HG03354 (cell line): ENCODE data around the gene COA8.

Source experiments
- ATAC-seq: cut with Tn5 transposase; IDR thresholded peaks from one replicate; pipeline ENCODE4 v1.9.1; 2021; ENCODE audit warnings: mild to moderate bottlenecking; ENCODE audit not compliant: unreplicated experiment, poor library complexity, severe bottlenecking

COA8 gene

DNA sequence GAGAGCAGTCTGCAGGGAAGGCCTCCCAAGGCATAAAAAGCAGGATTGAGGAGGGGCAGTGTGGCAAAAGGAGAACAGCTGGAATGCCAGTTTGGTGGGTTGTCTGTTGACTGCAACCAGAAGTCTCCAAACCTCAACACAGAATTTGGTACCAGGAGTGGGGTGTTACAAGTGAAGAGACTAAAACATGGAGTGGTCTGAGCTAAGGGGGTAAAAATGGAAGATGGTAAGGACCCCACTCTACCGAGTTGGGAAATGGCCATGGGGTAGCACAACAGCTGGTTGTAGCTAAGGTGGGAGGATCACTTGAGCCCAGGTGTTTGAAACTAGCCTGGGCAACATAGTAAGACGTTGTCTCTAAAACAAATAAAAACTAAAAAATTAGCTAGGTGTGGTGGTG lies 48.5 kb downstream of the COA8 start:
- no peak for ATAC-seq

DNA sequence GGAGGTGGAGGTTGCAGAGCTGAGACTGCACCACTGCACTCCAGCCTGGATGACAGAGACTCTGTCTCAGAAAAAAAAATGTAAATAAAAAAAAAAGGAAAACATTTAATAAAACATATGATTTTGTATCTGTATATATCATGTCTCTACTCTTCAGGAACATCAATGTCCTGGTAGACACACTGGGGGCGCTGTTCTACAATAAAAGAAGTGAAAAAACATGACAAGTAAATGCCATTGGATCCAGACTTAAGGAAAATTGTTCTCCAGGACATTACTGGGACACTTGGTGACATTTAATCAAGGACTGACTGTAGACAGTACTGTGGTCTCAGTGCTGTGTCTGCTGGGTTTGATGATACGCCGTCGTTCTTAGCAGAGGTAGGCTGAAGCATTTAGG lies 50.8 kb downstream of the COA8 start:
- ATAC-seq: no peak

DNA sequence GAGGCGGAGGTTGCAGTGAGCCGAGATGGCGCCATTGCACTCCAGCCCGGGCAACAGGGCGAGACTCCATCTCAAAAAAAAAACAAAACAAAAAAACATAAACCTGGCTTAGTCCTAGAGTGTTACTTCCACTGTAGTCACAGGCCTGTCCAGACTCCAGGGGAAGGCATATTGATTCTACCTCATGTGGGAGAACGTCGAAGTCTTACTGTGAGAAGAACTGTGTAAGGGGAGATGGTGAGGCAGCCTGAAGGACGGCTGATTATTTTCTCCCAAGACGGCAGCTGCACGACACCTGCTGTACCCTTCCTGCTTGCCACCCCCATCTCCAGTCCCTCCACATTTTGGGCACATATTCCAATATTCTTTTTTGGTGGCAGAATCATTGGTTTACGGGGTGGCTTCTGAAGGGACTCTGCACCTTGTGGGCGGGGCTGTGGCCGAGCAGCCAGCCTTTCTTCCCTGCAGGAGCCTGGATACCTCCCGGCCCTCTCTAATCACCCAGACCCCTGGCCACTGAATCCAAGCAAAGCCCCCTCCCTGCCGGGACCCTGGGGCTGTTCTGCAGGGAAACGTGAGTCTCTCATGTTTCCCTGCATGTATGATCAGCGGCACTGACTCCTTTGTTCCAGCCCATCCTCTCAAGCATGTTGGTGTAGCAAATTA lies 54.0 kb downstream of the COA8 start:
- no peak for ATAC-seq

- no peak for ATAC-seq
These were observed 56.3 kb downstream of the COA8 start for GRCh38 chr14:103619057-103619456.

DNA sequence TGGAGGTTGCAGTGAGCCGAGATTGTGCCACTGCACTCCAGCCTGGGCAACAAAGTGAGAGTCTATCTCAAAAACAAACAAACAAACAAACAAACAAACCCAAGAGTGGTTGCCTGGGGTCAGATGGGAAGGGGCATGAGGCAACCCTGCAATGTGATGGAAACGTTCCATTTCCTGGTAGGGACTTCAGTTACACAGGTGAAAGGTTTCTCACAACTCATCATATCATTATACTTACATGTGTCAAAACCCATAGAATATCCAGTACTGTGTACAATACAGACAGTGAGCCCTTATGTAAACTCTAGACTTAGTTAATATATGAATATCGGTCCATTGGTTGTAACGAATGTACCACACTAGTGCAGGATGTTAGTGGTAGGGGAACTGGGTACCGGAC lies 59.1 kb downstream of the COA8 start:
- no peak for ATAC-seq

- no peak for ATAC-seq
These were observed 60.5 kb downstream of the COA8 start for GRCh38 chr14:103623308-103623707.

DNA sequence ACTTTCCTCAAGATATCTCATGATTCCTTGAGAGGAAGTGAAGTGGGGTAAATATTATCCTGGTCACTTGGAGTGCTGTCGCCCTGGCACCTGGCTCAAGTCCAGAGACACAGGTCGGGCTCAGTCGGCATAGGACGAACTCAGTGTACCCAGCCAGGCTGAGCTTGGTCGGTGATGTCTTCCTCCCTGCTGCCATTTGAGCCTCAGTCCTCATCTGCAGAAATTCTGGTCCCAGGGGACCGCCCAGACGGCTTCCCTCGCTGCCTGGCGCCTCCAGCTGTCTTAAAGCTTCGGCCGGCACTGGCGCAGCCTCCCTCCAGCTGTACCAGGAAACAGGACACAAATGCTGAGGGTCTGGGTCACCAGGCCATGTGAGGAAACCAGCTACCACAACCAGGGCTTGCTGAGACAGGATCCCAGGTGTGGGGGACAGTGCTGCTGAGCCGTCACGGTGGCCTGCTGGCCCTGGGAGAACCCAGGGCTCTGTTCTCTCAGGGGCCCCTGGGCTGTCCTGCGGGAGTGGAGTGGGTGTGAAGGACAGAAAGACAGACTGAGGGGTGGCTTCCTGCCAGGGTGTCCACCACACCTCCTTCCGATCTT lies 61.2 kb downstream of the COA8 start:
- ATAC-seq: no peak

DNA sequence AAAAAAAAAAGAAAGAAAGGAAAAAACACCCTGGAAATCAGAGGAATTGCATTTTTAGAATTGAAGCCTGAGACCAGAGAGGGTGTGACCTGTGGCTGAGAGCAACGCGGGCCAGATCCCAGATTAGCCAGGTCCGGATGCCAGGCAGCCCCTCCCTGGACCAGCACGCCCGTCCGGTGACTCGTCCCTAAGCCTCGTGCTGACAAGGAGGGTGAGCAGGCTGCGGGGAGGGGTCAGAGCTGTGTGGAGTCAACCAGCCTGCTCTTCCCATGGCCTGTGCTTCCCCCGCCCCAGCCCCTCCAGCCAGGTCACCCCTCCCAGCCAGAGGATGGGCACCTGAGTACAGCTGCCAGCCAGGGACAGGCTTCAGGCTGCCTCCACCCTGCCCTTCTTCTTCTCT lies 62.1 kb downstream of the COA8 start:
- ATAC-seq: no peak

DNA sequence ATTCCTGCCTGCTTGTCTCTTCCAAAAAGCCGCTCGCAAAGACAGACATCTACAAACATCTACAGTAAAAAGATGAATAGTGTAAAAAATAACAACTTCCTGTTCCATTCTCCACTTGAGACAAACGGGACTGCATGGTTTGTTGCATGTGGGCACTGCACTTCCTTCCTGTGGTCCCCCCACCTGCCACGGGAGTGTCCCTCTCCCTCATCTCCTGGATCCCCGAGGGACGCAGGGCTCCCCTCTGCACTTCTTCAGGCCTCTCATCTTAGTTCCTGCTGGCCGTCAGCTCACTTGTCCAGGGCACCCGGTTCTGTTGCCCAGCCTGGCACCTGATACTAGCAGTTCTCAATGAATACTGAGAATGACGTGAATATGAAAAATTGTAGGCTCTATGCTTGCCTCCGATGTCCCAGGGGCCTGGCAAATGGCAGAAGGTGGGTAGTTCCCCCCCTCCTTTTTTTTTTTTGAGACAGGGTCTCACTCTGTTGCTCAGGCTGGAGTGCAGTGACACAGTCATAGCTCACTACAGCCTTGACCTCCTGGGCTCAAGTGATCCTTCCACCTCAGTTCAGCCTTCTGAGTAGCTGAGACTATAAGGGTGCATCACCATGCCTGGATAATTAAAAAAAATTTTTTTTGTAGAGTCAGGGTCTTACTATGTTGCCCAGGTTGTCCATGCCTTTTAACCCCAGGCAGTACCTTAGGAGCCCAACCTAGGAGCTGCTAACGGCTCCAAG lies 62.8 kb downstream of the COA8 start:
- ATAC-seq: no peak

DNA sequence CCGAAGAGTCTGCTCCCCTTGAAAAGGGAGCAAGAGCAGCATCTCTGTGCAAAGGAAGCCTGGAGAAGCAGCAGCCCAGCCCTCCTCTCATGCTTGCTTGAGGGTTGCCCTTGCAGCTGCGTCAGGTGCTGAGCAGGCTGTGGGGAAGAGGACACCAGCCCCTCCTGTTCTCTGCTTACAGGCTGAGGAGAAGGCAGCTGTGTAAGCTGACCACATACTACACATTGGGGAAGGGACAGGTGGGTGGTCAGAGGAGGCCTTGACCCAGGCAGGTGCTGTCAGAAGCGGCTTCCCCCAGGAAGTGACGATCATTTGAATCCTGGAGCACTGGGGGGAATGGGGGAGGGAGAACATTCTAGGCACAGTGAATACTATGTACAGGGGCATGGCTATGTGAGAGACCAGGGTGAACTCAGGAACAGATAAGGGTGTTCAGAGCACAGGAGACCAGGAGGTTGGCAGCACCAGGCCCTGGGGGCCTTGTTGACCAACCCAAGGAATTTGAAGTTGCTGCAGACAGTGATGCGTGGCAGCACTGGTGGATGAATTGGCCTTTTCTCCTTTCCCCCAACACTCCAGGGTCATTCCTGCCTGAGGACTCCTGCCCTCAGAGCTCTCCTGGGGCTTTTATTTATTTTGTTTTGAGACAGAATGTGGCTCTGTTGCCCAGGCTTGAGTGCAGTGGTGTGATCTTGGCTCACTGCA lies 63.5 kb downstream of the COA8 start:
- no peak for ATAC-seq

GRCh38 chr14:103627073-103628025 lies 64.6 kb downstream of the COA8 start:
- ATAC-seq: no peak

GRCh38 chr14:103628221-103628683 lies 65.5 kb downstream of the COA8 start:
- no peak for ATAC-seq

DNA sequence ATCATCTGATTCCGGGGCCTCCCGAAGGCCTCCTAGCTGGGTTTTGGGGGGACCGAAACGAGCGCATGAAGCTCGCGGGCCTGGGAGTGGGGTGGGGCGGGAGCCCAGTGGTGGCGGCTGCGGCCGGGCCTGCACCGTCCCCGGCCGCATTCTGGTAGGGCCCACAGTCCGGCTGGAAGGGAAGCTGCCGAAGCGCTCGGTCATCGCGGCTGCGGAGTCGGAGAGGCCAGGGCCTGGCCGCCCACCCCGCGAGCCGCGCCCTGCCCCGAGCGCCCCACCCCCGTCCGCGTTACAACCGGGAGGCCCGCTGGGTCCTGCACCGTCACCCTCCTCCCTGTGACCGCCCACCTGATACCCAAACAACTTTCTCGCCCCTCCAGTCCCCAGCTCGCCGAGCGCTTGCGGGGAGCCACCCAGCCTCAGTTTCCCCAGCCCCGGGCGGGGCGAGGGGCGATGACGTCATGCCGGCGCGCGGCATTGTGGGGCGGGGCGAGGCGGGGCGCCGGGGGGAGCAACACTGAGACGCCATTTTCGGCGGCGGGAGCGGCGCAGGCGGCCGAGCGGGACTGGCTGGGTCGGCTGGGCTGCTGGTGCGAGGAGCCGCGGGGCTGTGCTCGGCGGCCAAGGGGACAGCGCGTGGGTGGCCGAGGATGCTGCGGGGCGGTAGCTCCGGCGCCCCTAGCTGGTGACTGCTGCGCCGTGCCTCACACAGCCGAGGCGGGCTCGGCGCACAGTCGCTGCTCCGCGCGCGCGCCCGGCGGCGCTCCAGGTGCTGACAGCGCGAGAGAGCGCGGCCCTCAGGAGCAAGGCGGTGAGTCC lies 66.1 kb downstream of the COA8 start, which contains the start of gene KLC1:
KLC1 (plus strand) TSS at position 528 of the 819 bp plus-strand sequence. CDS start 25,354 bp downstream, outside the sequence.
- ATAC-seq: peak; percentile 60

- peak; percentile 27 for ATAC-seq
These were observed 66.9 kb downstream of the COA8 start for GRCh38 chr14:103629503-103630121.

DNA sequence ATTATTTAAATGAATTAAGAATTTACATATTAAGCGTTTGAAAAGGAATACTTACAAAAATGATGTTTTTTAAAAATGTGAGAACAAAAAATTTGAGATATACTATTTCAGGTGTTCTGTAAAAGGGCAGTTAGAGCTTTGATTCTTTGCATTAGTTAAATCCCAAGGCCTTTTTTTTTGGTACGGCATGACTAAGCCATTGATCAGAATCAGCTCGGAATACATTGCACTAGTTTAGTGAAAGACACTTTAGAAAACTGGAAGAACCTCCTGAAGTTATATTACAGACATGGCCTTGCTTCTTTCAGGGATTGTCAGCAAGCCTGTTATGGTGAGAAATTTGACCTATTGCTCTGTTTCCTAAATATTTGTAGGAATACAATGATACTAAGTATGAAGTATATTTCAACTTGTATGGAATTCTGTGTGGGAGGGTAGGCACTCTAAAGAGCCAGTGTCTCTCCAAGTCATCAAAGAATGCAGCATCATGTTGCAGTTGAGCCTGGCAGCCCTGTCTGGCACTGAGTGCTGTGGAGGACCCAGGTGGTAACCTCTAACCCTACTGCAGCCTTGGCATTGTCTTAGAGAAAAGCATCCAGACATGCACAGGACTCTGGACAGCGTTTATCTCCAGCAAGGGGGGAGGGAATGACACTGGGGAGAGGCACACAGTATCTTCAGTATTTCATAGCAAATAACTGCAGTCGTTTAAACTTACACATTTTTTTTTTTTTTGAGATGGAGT lies 67.8 kb downstream of the COA8 start:
- no peak for ATAC-seq

GRCh38 chr14:103633391-103633790 lies 70.6 kb downstream of the COA8 start:
- ATAC-seq: no peak

- ATAC-seq: no peak
These were observed 71.4 kb downstream of the COA8 start for GRCh38 chr14:103634156-103634555.
